Osteoblast (primary cell): ENCODE measurements around the gene TMEM208. TPM values are rescaled to one million over a fixed set of nuclear protein-coding genes. Genes with fewer than 3 reads are reported as not detected.

ENCODE experiments used
- DNase-seq: peaks from one replicate; pipeline ENCODE4 v3.0.0; 2011; ENCODE audit warnings: low spot score, mixed read lengths; ENCODE audit not compliant: insufficient read length; ENCODE audit errors: missing footprints
- H2AFZ ChIP-seq: 2 replicates; pipeline ENCODE4 v1.6.0; 2011; ENCODE audit warnings: mild to moderate bottlenecking, low read length
- H3K27ac ChIP-seq: 2 replicates; pipeline ENCODE4 v1.5.1; 2011; ENCODE audit warnings: mild to moderate bottlenecking, low read depth, low read length, moderate library complexity
- H3K27me3 ChIP-seq: 2 replicates; pipeline ENCODE4 v1.6.0; 2012; ENCODE audit warnings: mild to moderate bottlenecking, control low read depth, inconsistent platforms, low read length, moderate library complexity; ENCODE audit not compliant: insufficient read depth
- H3K36me3 ChIP-seq: 2 replicates; pipeline ENCODE4 v1.5.1; 2011; ENCODE audit warnings: mild to moderate bottlenecking, low read length, control low read depth, moderate library complexity; ENCODE audit not compliant: insufficient read depth
- H3K4me1 ChIP-seq: 2 replicates; pipeline ENCODE4 v1.5.1; 2011; ENCODE audit warnings: mild to moderate bottlenecking, low read length, control low read depth, moderate library complexity; ENCODE audit not compliant: insufficient read depth
- H3K4me2 ChIP-seq: 2 replicates; pipeline ENCODE4 v1.6.0; 2011; ENCODE audit warnings: mild to moderate bottlenecking, low read length; ENCODE audit not compliant: insufficient read depth
- H3K4me3 ChIP-seq: fragments of 200-600 bp; sonication (generic); 3 replicates; pipeline ENCODE4 v1.5.1; 2012; ENCODE audit warnings: mild to moderate bottlenecking, low read length, inconsistent platforms; ENCODE audit not compliant: insufficient read depth
- H3K79me2 ChIP-seq: 2 replicates; pipeline ENCODE4 v1.6.0; 2012; ENCODE audit warnings: mild to moderate bottlenecking, low read length, control low read depth, inconsistent platforms; ENCODE audit not compliant: insufficient read depth
- H3K9me3 ChIP-seq: 2 replicates; pipeline ENCODE4 v1.5.1; 2011; ENCODE audit warnings: low read depth, low read length, control low read depth
- H4K20me1 ChIP-seq: 2 replicates; pipeline ENCODE4 v1.6.0; 2012; ENCODE audit warnings: mild to moderate bottlenecking, low read length, control low read depth; ENCODE audit not compliant: insufficient read depth
- total RNA-seq: library from RNA; depleted of rRNA; stranded (reverse); fragments of >200 nt; gene quantifications from 2 replicates; pipeline ENCODE4 v1.2.3, GENCODE V29; 2012
- TF ChIP-seq, protein P1 (sequence below): IDR thresholded peaks from 2 replicates; pipeline ENCODE4 v1.5.1; 2011; ENCODE audit warnings: mild to moderate bottlenecking, low read depth, low read length, moderate library complexity; ENCODE audit errors: extremely low read depth

TMEM208 gene
- total RNA-seq, 1 donor: 25.3 TPM

DNA sequence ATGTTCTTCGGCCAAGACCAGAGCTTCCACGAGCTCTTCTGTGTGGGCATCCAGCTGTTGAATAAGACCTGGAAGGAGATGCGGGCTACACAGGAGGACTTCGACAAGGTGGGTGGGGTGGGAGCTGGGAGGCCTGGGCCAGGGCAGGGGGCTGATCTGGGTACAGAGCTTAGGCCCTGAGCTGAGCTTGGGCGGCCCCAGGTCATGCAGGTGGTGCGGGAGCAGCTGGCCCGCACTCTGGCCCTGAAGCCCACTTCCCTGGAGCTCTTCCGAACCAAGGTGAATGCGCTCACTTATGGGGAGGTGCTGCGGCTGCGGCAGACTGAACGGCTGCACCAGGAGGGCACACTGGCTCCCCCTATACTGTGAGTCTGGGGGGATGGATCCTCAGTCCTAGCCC lies 24.5 kb upstream of the TMEM208 start:
- H2AFZ ChIP-seq: no peak overlapping the region
- H3K79me2 ChIP-seq: no peaks in the 10 kb centered on the region
- peaks cover 13% of the 10 kb centered on the region for H3K36me3 ChIP-seq
- peak; percentile 86 for DNase-seq
- no peaks in the 10 kb centered on the region for H3K4me1 ChIP-seq
- no peaks in the 10 kb centered on the region for H3K27me3 ChIP-seq
- TF ChIP-seq, protein P1, sequence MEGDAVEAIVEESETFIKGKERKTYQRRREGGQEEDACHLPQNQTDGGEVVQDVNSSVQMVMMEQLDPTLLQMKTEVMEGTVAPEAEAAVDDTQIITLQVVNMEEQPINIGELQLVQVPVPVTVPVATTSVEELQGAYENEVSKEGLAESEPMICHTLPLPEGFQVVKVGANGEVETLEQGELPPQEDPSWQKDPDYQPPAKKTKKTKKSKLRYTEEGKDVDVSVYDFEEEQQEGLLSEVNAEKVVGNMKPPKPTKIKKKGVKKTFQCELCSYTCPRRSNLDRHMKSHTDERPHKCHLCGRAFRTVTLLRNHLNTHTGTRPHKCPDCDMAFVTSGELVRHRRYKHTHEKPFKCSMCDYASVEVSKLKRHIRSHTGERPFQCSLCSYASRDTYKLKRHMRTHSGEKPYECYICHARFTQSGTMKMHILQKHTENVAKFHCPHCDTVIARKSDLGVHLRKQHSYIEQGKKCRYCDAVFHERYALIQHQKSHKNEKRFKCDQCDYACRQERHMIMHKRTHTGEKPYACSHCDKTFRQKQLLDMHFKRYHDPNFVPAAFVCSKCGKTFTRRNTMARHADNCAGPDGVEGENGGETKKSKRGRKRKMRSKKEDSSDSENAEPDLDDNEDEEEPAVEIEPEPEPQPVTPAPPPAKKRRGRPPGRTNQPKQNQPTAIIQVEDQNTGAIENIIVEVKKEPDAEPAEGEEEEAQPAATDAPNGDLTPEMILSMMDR: no peak
- H3K4me2 ChIP-seq: no peak overlapping the region
- peaks cover 8% of the 10 kb centered on the region for H4K20me1 ChIP-seq
- H3K9me3 ChIP-seq: no peaks in the 10 kb centered on the region
- H3K27ac ChIP-seq: no peak overlapping the region
- no peak overlapping the region for H3K4me3 ChIP-seq

DNA sequence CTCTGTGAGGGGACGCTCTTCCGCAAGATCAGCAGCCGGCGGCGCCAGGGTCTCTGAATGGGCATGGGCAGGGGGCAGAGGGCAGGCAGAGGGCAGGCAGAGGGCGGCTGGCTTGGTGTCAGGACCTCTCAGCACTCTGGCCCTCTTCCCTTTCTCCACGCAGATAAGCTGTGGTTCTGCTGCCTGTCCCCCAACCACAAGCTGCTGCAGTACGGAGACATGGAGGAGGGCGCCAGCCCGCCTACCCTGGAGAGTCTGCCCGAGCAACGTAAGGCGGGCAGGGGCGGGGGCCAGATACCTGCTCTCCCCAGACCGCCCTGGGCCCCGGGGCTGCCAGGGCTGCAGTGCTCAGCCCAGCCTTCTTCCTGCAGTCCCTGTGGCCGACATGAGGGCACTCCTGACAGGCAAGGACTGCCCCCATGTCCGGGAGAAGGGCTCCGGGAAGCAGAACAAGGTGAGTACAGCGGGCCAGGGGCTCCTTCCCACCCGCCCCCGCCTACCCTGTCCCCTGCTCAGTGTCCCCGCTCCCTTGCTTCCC lies 23.9 kb upstream of the TMEM208 start:
- TF ChIP-seq, protein P1: no peak
- peaks cover 7% of the 10 kb centered on the region for H3K36me3 ChIP-seq
- no peaks in the 10 kb centered on the region for H3K27me3 ChIP-seq
- H3K27ac ChIP-seq: no peak overlapping the region
- no peak overlapping the region for H2AFZ ChIP-seq
- H3K9me3 ChIP-seq: no peaks in the 10 kb centered on the region
- H3K4me3 ChIP-seq: no peak overlapping the region
- no peaks in the 10 kb centered on the region for H3K4me1 ChIP-seq
- H3K4me2 ChIP-seq: no peak overlapping the region
- no peaks in the 10 kb centered on the region for H3K79me2 ChIP-seq
- H4K20me1 ChIP-seq: peaks cover 8% of the 10 kb centered on the region
- peak; percentile 83 for DNase-seq

DNA sequence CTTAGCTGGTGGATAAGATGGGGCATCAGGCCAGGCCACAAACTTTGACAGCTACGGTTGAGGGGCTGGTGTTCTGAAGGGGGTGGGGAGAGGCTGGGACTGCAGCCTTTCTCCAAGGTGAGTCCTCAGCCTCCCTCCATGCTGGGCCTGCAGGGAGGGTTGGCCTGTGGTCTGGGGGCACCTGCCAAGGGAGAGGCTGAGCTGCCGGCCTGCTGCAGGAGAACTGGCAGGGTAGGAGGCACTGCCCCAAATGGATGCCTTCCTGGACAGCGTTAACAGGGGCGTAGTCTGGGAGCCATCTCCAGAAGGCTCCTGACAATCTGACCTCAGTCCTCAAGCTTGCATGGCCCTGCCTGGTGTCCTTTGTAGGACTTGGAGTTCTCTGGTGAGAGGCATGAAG lies 22.9 kb upstream of the TMEM208 start:
- Histone ChIP-seq H3K4me1 (no peaks in the 10 kb centered on the region), H3K36me3 (peaks cover 5% of the 10 kb centered on the region), H3K4me3 (no peak overlapping the region), H3K27me3 (no peaks in the 10 kb centered on the region), H4K20me1 (no peaks in the 10 kb centered on the region), H3K27ac (no peak overlapping the region), H2AFZ (no peak overlapping the region), H3K79me2 (no peaks in the 10 kb centered on the region), H3K4me2 (no peak overlapping the region), H3K9me3 (no peaks in the 10 kb centered on the region)
- TF ChIP-seq, protein P1: no peak
- DNase-seq: no peak

DNA sequence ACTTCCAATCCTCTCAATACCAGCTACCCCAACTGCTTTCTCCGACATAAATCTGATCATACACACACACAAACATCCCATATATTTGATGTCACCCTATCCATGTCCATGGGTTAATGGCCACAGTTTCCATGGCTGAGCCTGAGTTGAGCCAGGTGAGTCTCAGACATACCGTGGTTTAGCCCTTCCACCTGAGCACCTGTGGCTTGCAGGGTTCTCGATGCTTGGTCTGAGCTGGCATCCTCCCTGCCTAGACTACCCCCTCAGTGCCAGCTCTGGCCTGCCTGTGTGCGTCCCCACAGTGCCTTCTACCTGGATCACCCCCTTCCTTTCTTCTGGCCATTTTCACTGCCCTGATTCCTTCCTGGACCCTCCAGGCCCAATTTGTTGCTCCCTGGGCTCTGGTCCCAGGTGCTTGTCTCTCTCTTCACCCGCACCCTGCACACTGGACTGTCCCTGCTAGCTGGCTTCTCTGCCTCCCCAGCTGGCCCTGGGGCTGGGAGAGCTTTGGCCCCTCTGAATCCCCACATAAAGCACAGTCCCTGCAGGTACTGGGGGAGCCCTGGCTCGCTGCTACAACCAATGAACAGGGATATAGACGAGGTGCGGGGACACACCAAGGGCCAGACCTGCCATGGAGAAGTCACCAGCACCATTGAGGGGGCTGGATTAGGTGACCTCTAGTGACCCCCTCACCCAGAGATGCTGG lies 20.6 kb upstream of the TMEM208 start:
- Histone ChIP-seq H2AFZ (no peak overlapping the region), H3K79me2 (no peaks in the 10 kb centered on the region), H3K4me1 (no peaks in the 10 kb centered on the region), H3K9me3 (no peaks in the 10 kb centered on the region), H3K4me3 (no peak overlapping the region), H3K36me3 (peaks cover 5% of the 10 kb centered on the region), H3K27me3 (no peaks in the 10 kb centered on the region), H3K27ac (no peak overlapping the region), H3K4me2 (no peak overlapping the region), H4K20me1 (no peaks in the 10 kb centered on the region)
- TF ChIP-seq, protein P1: no peak
- no peak for DNase-seq
